Loucy (cell line): Measurements from ENCODE around the gene ADIPOR2.

Experiments
- H2AFZ ChIP-seq: fragments of 200-600 bp; sonication (generic); 2 replicates; pipeline ENCODE4 v1.6.0; 2016; ENCODE audit warnings: antibody characterized with exemption, mild to moderate bottlenecking, low read length, moderate library complexity
- H3F3A ChIP-seq: fragments of 200-600 bp; 2 replicates; pipeline ENCODE4 v1.6.0; 2016; ENCODE audit warnings: antibody characterized with exemption, low read depth, mild to moderate bottlenecking
- H3K27me3 ChIP-seq: fragments of 200-600 bp; sonication (generic); 2 replicates; pipeline ENCODE4 v1.6.1; 2014; ENCODE audit warnings: low read length, mild to moderate bottlenecking; ENCODE audit not compliant: insufficient read depth, poor library complexity, severe bottlenecking
- H3K36me3 ChIP-seq: fragments of 200-600 bp; sonication (generic); 2 replicates; pipeline ENCODE4 v1.6.1; 2016; ENCODE audit warnings: low read length; ENCODE audit not compliant: insufficient read depth
- H3K4me1 ChIP-seq: fragments of 200-600 bp; sonication (generic); 2 replicates; pipeline ENCODE4 v1.5.1; 2014; ENCODE audit warnings: low read length, mild to moderate bottlenecking; ENCODE audit not compliant: insufficient read depth, poor library complexity, severe bottlenecking
- H3K4me2 ChIP-seq: fragments of 200-600 bp; sonication (generic); 2 replicates; pipeline ENCODE4 v1.6.0; 2014; ENCODE audit warnings: antibody characterized with exemption, low read length, low read depth, mild to moderate bottlenecking; ENCODE audit not compliant: poor library complexity, severe bottlenecking
- H3K4me3 ChIP-seq: fragments of 200-600 bp; sonication (generic); 2 replicates; pipeline ENCODE4 v1.5.1; 2014; ENCODE audit warnings: low read length, mild to moderate bottlenecking, mixed read lengths; ENCODE audit not compliant: poor library complexity, severe bottlenecking
- H3K79me2 ChIP-seq: fragments of 200-600 bp; sonication (generic); 2 replicates; pipeline ENCODE4 v1.6.1; 2014; ENCODE audit warnings: low read length; ENCODE audit not compliant: insufficient read depth
- H3K9ac ChIP-seq: fragments of 200-600 bp; sonication (generic); 2 replicates; pipeline ENCODE4 v1.6.0; 2014; ENCODE audit warnings: mild to moderate bottlenecking, low read depth, low read length, moderate library complexity; ENCODE audit not compliant: poor library complexity, severe bottlenecking
- H3K9me2 ChIP-seq: fragments of 200-600 bp; sonication (generic); replicated peaks from 2 replicates; pipeline ENCODE4 v1.6.1; 2016; ENCODE audit warnings: low read depth, low read length, mixed read lengths
- H3K9me3 ChIP-seq: fragments of 200-600 bp; sonication (generic); 2 replicates; pipeline ENCODE4 v1.6.1; 2014; ENCODE audit warnings: mild to moderate bottlenecking, antibody characterized with exemption, low read length, low read depth; ENCODE audit not compliant: insufficient read depth
- H4K20me1 ChIP-seq: fragments of 200-600 bp; sonication (generic); 2 replicates; pipeline ENCODE4 v1.6.0; 2014; ENCODE audit warnings: antibody characterized with exemption, low read length, mild to moderate bottlenecking; ENCODE audit not compliant: insufficient read depth, poor library complexity, severe bottlenecking
- EZH2phosphoT487 ChIP-seq: fragments of 200-600 bp; IDR thresholded peaks from 2 replicates; pipeline ENCODE4 v1.6.1; 2018; ENCODE audit warnings: antibody characterized with exemption, mild to moderate bottlenecking, moderate library complexity, borderline replicate concordance
- TF ChIP-seq, protein P1 (sequence below): fragments of 200-600 bp; sonication (generic); conservative IDR thresholded peaks from 2 replicates; pipeline ENCODE4 v1.5.1; 2014; ENCODE audit warnings: mild to moderate bottlenecking, antibody characterized with exemption, low read length

Gene ADIPOR2

DNA sequence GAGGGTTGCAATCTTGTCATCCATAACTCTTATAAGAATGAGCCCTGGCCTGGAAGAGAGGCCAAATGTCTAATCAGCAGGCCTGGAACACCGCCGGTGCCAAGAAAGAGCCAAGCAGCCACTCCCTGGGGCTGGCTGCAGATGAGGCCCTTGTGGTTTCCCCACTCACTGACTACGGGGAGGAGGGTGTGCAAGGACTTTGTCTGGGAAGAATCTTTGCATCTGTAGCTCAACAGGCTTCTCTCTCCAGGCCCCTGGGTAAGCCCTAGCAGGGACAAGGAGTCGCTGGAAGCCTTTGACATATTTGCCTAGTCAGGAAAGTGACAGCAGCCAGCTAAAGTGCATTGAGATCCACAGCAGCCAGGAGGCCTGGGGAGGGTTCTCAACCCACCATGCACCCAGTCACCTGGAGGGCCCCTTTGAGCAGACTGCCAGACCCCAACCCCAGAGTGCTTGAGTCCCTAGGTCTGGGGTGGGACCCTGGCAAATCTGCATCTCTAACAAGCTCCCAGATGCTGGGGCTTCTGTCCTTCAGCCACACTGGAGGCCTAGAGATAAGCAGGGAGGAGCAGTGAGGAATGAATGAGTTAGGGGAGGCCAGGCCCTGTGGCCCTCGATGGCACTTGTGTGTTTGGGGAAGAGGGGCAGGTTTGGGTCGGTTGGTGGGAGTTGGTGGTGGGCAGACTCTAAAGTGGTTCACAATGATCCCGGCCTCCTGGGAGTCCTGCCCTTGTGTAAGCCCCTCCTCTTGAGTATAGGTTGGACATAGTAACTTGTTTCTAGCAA is 115.6 kb downstream of the ADIPOR2 start:
- Histone ChIP-seq H3K9me2 (no peaks in the 10 kb centered on the region), H2AFZ (no peak overlapping the region), H3K27me3 (no peaks in the 10 kb centered on the region), H3K9ac (peak overlapping the region; percentile 51), H3F3A (no peaks in the 10 kb centered on the region), H3K4me2 (peak overlapping the region; percentile 28), H4K20me1 (no peaks in the 10 kb centered on the region), H3K9me3 (no peaks in the 10 kb centered on the region), H3K36me3 (no peaks in the 10 kb centered on the region), H3K4me3 (no peak overlapping the region), H3K79me2 (peaks cover 16% of the 10 kb centered on the region; the same call in 1 of the 2 replicates), H3K4me1 (peaks cover 49% of the 10 kb centered on the region)
- TF ChIP-seq EZH2phosphoT487 = no peak
- TF ChIP-seq, protein P1, sequence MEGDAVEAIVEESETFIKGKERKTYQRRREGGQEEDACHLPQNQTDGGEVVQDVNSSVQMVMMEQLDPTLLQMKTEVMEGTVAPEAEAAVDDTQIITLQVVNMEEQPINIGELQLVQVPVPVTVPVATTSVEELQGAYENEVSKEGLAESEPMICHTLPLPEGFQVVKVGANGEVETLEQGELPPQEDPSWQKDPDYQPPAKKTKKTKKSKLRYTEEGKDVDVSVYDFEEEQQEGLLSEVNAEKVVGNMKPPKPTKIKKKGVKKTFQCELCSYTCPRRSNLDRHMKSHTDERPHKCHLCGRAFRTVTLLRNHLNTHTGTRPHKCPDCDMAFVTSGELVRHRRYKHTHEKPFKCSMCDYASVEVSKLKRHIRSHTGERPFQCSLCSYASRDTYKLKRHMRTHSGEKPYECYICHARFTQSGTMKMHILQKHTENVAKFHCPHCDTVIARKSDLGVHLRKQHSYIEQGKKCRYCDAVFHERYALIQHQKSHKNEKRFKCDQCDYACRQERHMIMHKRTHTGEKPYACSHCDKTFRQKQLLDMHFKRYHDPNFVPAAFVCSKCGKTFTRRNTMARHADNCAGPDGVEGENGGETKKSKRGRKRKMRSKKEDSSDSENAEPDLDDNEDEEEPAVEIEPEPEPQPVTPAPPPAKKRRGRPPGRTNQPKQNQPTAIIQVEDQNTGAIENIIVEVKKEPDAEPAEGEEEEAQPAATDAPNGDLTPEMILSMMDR = no peak

DNA sequence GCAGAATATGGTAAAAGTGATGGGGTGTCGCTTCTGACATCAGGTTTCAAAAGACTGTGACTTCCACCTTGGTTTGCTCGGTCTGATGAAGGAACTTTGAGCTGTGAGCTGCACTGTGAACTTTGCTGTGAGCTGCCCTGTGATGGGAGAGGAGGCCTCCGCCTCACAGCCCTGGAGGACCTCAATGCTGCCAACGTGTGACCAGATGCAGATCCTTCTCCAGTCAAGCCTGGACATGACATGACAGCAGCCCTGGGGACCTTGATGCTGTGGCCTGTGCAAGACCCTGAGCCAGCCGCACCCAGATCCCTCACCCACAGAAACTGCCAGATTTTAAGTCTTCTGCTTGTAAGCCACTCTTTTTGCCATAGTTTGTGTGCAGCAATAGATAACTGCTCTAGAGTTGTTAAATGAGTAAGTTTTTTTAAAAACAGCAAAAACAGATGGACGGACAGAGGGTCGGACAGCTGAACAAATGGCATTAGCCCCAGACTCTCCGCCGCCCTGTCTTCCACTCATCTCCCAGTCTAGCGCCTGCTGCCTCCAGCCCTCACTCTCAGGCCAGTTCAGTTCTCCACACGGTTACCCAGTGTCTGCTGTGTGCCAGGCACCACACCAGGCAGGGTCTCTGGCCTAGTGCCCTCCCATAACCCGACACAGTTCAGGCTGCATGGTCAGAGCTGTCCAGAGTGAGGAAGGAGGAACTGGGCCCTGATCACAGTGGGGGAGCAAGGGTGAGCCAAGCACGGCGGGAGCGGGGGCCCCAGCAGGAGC is 116.4 kb downstream of the ADIPOR2 start:
- Histone ChIP-seq H3K36me3 (no peaks in the 10 kb centered on the region), H3K4me1 (peaks cover 49% of the 10 kb centered on the region), H3F3A (no peaks in the 10 kb centered on the region), H3K4me2 (peak overlapping the region; percentile 28), H3K27me3 (no peaks in the 10 kb centered on the region), H3K79me2 (peaks cover 16% of the 10 kb centered on the region; the same call in 1 of the 2 replicates), H2AFZ (no peak overlapping the region), H3K4me3 (no peak overlapping the region), H3K9me3 (no peaks in the 10 kb centered on the region), H4K20me1 (no peaks in the 10 kb centered on the region), H3K9me2 (no peaks in the 10 kb centered on the region), H3K9ac (no peak overlapping the region)
- TF ChIP-seq, protein P1 = no peak
- TF ChIP-seq EZH2phosphoT487 = no peak

DNA sequence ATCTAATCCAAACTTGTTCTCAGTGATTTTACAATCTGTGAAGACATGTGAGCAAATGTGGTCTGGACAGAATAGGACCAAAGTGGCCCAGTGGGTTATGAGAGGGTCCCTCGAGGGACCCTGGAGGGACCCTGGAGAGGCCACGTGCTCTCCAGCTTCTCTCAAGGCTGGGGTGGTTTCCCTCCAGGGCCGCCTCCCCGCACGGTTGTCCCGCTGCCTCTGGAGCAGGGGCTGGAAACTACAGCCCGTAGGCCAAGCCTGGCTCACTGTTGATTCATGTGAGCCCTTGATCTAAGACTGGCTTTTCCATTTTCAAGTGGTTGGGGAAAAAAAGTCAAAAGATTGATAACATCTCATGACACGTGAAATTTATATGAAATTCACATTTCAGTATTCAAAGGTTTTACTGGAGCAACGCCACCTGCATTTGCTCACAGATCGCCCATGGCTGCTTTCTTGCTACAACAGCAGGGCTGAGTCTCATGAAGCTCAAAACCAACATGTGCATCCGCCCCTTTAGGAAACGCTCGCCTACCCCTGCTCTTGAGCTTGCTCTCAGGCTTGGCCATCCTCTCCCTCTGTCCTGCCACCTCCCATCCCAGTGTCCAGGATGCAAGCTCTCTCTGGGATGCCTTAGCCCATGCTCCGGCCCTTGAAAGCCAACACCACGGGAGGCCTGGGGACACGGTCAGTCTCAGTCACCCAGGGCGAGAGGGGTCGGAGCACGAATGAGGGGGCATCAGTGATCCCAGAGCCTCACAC is 117.3 kb downstream of the ADIPOR2 start:
- no peaks in the 10 kb centered on the region for H3F3A ChIP-seq
- no peak overlapping the region for H2AFZ ChIP-seq
- H3K36me3 ChIP-seq = no peaks in the 10 kb centered on the region
- H4K20me1 ChIP-seq = no peaks in the 10 kb centered on the region
- TF ChIP-seq, protein P1 = no peak
- TF ChIP-seq EZH2phosphoT487 = no peak
- H3K4me3 ChIP-seq = peak overlapping the region; percentile 30
- H3K4me2 ChIP-seq = peak overlapping the region; percentile 64
- H3K9me3 ChIP-seq = no peaks in the 10 kb centered on the region
- H3K9me2 ChIP-seq = no peaks in the 10 kb centered on the region
- no peak overlapping the region for H3K9ac ChIP-seq
- H3K79me2 ChIP-seq = peaks cover 16% of the 10 kb centered on the region; the same call in 1 of the 2 replicates
- H3K4me1 ChIP-seq = peaks cover 49% of the 10 kb centered on the region
- H3K27me3 ChIP-seq = no peaks in the 10 kb centered on the region
